NCI-H524 treated with DMSO at 0.1 percent for 48 hours (cell line): ENCODE data around the gene ADAMTS15.

Source experiments
- DNase-seq: peaks from one replicate; lab custom pipeline; 2025; lab: John Stamatoyannopoulos, UW

Gene ADAMTS15

GRCh38 chr11:130418756-130419155 lies 29.7 kb upstream of the ADAMTS15 start:
- DNase-seq = no peak

DNA sequence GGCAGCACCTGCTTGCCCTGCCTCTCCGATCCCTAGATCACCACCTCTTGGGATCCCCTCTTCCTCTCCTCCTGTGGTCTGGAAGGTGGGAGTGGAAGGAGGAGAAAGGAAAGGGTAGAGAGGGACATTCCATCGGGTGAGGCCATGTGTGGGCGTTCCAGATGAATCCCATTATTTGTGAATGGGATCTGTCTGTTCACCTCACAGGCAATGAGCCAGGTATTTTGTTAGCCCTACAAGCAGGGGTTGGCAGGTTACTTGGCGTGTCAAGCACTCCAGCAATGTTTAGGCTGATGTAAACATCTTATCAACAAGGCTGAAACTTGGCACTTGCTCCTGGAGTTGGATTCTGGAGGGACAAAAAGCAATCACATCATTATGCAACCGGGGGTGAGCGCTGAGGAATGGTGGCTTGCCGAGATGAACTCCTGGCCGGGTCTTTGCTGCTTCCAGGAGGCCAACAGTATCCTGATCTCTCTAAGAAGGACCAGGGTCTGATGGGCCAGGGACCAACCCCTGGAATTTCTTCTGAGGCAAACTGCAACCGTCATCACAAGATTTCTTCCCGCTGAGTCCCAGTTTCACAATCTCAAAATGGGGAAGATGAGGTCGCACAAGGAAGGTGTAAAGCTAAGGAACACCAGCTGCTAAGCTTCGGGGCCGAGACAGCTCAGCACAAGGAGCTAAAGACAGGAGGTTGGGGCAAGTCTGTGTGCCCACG lies 27.8 kb upstream of the ADAMTS15 start:
- DNase-seq = no peak

- DNase-seq = no peak
Measured at GRCh38 chr11:130421199-130421585, 27.3 kb upstream of the ADAMTS15 start.

DNA sequence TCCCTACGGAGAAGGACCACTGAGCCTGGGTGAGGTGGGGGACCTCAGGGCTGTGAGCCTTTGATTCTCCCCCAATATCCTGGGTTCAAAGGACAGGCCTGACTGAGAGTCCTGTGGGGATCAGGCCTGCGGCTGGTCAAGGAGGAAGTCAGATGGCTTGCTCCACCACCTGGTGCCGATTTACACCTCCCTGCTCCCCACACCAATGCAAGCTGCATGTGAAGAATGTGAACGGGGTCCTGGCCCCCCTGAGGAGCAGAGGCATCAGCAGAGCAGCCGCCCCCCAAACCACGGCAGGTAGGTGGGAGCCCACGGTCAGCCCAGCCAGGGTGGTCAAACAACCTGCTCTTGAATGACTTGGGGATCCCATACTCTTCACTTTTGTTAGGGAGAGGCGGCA lies 26.7 kb upstream of the ADAMTS15 start:
- DNase-seq = no peak

DNA sequence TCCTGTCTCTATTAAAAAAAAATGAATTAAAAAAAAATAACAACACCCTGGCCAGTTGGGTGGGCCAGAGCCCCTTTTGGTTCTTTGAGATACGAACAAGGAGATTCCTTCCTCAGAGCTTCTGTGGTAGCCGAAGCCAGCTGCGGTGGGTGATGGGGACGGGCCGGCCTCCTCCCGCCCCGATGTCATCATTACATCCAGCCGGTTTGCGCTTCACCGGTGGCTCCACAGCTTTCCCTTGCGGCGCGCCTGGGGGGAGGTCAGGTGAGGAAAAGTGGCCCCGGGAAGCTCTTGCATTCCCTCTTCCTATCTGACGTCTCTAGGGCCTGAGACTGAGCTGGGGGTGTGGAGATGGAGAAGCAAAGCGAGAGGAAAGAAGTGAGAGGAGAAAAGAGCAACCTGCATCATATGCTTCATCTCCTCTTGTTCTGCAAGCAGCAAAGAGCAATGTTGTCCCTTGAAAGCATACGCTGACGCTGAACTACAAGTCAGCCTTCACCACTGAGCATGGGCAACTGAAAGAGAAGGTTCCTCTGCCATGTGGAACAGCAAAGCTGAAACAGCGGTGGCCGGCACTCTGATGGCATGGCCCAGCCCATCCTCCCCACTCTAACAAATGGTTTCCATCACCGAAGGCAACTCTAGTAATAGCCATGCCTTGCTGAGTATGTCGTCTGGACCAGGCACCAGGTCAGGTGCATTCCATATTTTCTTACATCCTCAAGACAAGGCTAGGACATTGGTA lies 26.0 kb upstream of the ADAMTS15 start:
- no peak for DNase-seq

GRCh38 chr11:130423541-130424142 lies 24.8 kb upstream of the ADAMTS15 start:
- no peak for DNase-seq

DNA sequence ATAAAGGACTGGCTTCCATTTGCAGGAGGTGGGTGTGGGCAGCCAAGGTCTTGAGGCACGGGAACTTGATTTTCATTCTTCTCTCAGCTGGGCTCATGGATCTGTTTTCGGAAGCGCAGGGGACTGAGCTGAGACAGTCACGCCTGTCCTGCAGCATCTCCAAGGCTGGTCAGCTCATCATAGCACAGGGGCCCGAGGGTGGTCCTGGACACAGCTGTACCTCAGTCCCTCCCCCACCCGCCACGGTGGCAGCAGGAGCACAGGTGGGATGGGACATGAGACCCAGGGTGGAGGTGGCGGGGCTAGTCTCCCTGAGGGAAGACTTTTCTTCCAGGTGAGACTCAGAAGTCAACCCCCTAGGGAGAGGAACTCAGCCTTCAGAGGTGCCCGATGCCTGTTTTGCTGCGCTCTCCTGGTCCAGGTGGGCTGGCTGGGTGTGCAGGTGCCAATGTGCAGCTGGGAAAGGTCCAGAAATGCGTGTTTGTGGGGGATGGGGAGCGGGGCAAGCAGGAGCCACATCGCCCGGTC lies 23.8 kb upstream of the ADAMTS15 start:
- no peak for DNase-seq

- DNase-seq = no peak
Measured at GRCh38 chr11:130425156-130425555, 23.3 kb upstream of the ADAMTS15 start.

DNA sequence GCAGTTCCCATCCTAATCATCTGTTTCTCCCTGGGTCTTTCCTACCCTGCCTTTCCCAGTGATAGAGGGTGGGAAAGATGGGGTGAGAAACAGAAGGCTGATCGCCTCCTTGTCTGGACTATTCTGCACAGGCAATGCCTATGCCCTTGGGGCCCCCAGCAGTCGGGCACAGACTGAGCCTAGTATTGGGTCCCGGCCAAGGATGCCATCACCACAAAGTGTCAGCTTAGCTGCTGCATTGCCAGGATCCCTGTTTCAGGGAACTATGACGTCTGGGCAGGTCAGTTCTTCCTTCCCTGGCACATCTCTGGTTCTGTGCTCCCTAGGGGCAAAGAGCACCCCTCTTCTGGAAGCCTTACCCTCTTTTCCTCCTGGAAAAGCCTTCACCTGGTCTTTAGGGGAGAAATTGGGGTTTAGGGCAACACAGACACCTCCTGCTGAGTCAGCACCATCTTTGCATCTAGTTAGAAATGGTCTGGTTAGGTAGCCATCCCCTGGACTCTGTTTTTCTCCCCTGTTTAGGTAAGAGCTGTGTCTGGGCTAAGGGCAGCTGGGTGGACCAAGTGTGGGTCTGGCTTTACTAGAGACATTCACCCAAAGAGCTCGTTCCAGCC lies 22.1 kb upstream of the ADAMTS15 start:
- no peak for DNase-seq

DNA sequence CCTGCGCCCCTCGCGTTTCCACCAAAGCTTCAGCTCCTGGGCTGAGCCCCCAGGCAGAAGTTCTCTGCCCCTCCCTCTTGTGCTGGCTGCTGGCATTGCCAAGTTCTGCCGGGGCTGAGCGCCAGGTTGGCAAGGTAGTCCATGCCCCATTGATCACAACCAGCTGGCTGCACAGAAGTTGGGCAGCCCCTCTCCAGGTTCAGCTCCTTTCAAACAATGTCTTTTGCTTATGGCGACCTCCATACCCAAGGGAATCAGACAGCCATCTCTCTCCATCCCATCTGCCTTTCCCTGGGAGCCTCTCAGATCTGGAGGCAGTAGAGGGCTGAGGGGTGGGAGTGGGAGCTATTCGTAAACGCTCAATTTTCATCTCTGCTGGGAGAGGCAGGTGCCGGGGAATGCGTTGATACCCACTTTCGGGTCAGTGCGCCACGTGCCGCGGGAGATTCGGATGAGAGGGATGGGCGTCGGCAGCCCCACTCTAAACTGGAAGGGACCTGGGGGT lies 21.6 kb upstream of the ADAMTS15 start:
- DNase-seq = no peak

GRCh38 chr11:130427581-130428315 lies 20.7 kb upstream of the ADAMTS15 start:
- DNase-seq = no peak

- DNase-seq = no peak
Measured at GRCh38 chr11:130428316-130429119, 19.9 kb upstream of the ADAMTS15 start, which contains the start of gene ADAMTS8. Gene ADAMTS8, minus strand, starts transcription at chr11:130428609. Its CDS starts 323 bp downstream, at chr11:130428286.

- DNase-seq = no peak
Measured at GRCh38 chr11:130429120-130429681, 19.2 kb upstream of the ADAMTS15 start.

GRCh38 chr11:130429983-130430382 lies 18.5 kb upstream of the ADAMTS15 start:
- no peak for DNase-seq

DNA sequence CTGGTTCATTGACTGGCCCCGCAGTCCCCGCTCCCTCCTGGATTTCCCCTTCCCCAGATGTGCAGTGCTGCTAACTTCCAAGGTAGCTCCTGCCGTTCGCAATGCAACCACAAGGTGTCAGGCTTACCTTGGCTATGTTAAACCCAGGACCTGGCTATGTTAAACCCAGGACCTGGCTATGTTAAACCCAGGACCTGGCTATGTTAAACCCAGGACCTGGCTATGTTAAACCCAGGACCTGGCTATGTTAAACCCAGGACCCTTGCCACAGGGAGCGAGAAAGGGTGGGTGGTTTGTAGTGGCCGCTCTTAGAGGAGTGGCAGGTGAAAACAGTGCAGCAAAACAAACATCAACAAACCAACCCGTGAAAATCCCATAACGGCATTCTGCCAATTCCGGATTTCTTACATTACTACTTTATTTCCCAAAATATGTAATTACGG lies 17.1 kb upstream of the ADAMTS15 start:
- no peak for DNase-seq

GRCh38 chr11:130431801-130432200 lies 16.6 kb upstream of the ADAMTS15 start:
- no peak for DNase-seq

- DNase-seq = no peak
Measured at GRCh38 chr11:130433357-130433756, 15.1 kb upstream of the ADAMTS15 start.

- DNase-seq = peak; percentile 32
Measured at GRCh38 chr11:130434521-130435223, 13.8 kb upstream of the ADAMTS15 start.

DNA sequence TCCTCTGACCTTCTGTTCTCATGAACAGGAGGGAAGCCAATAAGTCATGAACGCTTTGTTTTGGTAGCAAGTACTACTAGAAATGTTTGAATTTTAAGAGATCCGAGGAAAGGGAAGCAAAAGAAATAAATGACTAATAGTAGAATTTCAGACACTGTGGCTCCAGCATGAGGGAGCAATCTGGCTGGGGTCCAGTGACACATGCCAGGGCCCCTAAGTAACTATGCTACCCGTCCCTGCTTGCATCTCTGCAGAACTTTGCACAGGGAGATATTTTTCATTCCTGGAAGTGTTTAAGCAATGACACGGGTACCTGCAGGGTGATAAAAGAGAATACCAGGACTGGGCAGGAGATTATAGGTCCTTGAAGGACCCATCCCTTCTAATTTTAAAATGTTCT lies 12.8 kb upstream of the ADAMTS15 start:
- no peak for DNase-seq

DNA sequence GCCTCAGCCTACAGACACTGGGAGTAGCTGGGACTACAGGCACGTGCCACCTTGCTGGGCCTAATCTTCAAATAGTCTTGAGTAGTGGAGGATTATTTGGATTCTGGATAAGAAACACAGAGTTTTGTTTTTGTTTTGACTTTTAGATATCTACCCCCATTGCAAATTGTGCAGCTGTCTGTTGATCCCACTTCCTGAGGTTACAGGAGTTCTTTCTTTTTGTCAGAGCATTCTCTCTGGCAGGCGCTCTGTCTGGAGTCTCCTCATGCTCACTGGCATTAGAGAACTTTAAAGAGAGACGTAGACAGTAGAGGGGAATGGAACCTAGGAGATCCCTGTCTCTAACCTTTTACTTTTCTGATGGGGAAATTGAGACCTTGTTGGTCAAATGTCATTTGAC lies 12.3 kb upstream of the ADAMTS15 start:
- DNase-seq = no peak
